Prostate gland (tissue), 2 donors: ENCODE measurements around the gene PCDHB15.

Source experiments
- CTCF ChIP-seq, 4 experiments: fragments of 200-600 bp in 2 of 4; fragments of 450-650 bp in 2 of 4; sonication (generic) in 2 of 4; IDR thresholded peaks; 1 replicate in 3 of 4; 2 replicates in 1 of 4; pipeline ENCODE4 v1.5.1; 2016 to 2019; ENCODE audit warnings: antibody characterized with exemption in 4 of 4, mild to moderate bottlenecking in 2 of 4, moderate library complexity in 2 of 4
- POLR2A ChIP-seq: fragments of 450-650 bp; IDR thresholded peaks from one replicate; pipeline ENCODE4 v1.6.1; 2016; ENCODE audit warnings: antibody characterized with exemption, mild to moderate bottlenecking

- no peak for TF ChIP-seq POLR2A
- TF ChIP-seq CTCF (IDR thresholded peaks at IDR 0.05), result no peak
These were observed 21.9 kb upstream of the PCDHB15 start, which contains the start of gene PCDHB14 for GRCh38 chr5:141223112-141223783.
